ENCODE measurements around the gene C2orf72. TPM values are rescaled to one million over a fixed set of nuclear protein-coding genes. Genes with fewer than 3 reads are reported as not detected.
"Not testable (repeated sequence)": the region's sequence is repeated elsewhere in the genome, so short reads cannot be mapped to it uniquely, and the experiment has no call there.

The C2orf72 gene
- total RNA-seq, 1 donor from 2014 or later, result 0.76 TPM

- peaks cover 5% of the 10 kb centered on the region for H3K27me3 Mint-ChIP-seq (ENCODE audit: low read depth)
- H3K36me3 Mint-ChIP-seq, result no peaks in the 10 kb centered on the region
- no peak for TF ChIP-seq CTCF (IDR thresholded peaks at IDR 0.05; ENCODE audit: unreplicated experiment)
- DNase-seq (ENCODE audit: low spot score in 2 of 2, unreplicated experiment in 2 of 2), result no peak
- H3K4me3 Mint-ChIP-seq, result no peak overlapping the region
- no peaks in the 10 kb centered on the region for H3K9me3 Mint-ChIP-seq
- no peak overlapping the region for H3K27ac Mint-ChIP-seq
- H3K4me1 Mint-ChIP-seq, result peaks cover 6% of the 10 kb centered on the region
Observed at GRCh38 chr2:231013820-231014219, 23.5 kb upstream of the C2orf72 start.

- Mint-ChIP-seq H3K9me3 (no peaks in the 10 kb centered on the region), H3K27ac (no peak overlapping the region), H3K36me3 (no peaks in the 10 kb centered on the region), H3K4me3 (no peak overlapping the region), H3K27me3 (ENCODE audit: low read depth) (peaks cover 5% of the 10 kb centered on the region), H3K4me1 (peaks cover under 1% of the 10 kb centered on the region)
- no peak for TF ChIP-seq CTCF (IDR thresholded peaks at IDR 0.05; ENCODE audit: unreplicated experiment)
- no peak for DNase-seq (ENCODE audit: low spot score in 2 of 2, unreplicated experiment in 2 of 2)
Observed at GRCh38 chr2:231015478-231015877, 21.8 kb upstream of the C2orf72 start.

GRCh38 chr2:231015926-231016325 is 21.4 kb upstream of the C2orf72 start:
- Mint-ChIP-seq H3K9me3 (no peaks in the 10 kb centered on the region), H3K4me1 (no peaks in the 10 kb centered on the region), H3K27ac (no peak overlapping the region), H3K4me3 (no peak overlapping the region), H3K27me3 (ENCODE audit: low read depth) (peaks cover 7% of the 10 kb centered on the region), H3K36me3 (no peaks in the 10 kb centered on the region)
- TF ChIP-seq CTCF (IDR thresholded peaks at IDR 0.05; ENCODE audit: unreplicated experiment), result no peak
- no peak for DNase-seq (ENCODE audit: low spot score in 2 of 2, unreplicated experiment in 2 of 2)

GRCh38 chr2:231016566-231017230 is 20.6 kb upstream of the C2orf72 start:
- no peak for DNase-seq (ENCODE audit: low spot score in 2 of 2, unreplicated experiment in 2 of 2)
- no peak for TF ChIP-seq CTCF (IDR thresholded peaks at IDR 0.05; ENCODE audit: unreplicated experiment)
- no peaks in the 10 kb centered on the region for H3K36me3 Mint-ChIP-seq
- H3K4me3 Mint-ChIP-seq, result no peak overlapping the region
- no peaks in the 10 kb centered on the region for H3K4me1 Mint-ChIP-seq
- H3K27me3 Mint-ChIP-seq (ENCODE audit: low read depth), result peaks cover 7% of the 10 kb centered on the region
- H3K27ac Mint-ChIP-seq, result no peak overlapping the region
- no peaks in the 10 kb centered on the region for H3K9me3 Mint-ChIP-seq

GRCh38 chr2:231017231-231017598 is 20.1 kb upstream of the C2orf72 start:
- no peak overlapping the region for H3K4me3 Mint-ChIP-seq
- H3K9me3 Mint-ChIP-seq, result no peaks in the 10 kb centered on the region
- H3K4me1 Mint-ChIP-seq, result no peaks in the 10 kb centered on the region
- no peaks in the 10 kb centered on the region for H3K36me3 Mint-ChIP-seq
- no peak for DNase-seq (ENCODE audit: low spot score in 2 of 2, unreplicated experiment in 2 of 2)
- no peak overlapping the region for H3K27ac Mint-ChIP-seq
- no peak for TF ChIP-seq CTCF (IDR thresholded peaks at IDR 0.05; ENCODE audit: unreplicated experiment)
- H3K27me3 Mint-ChIP-seq (ENCODE audit: low read depth), result peaks cover 7% of the 10 kb centered on the region

- Mint-ChIP-seq H3K9me3 (no peaks in the 10 kb centered on the region), H3K27me3 (ENCODE audit: low read depth) (peaks cover 7% of the 10 kb centered on the region), H3K36me3 (no peaks in the 10 kb centered on the region), H3K4me3 (no peak overlapping the region), H3K4me1 (no peaks in the 10 kb centered on the region), H3K27ac (no peak overlapping the region)
- no peak for DNase-seq (ENCODE audit: low spot score in 2 of 2, unreplicated experiment in 2 of 2)
- TF ChIP-seq CTCF (IDR thresholded peaks at IDR 0.05; ENCODE audit: unreplicated experiment), result no peak
Observed at GRCh38 chr2:231018184-231018583, 19.1 kb upstream of the C2orf72 start.

GRCh38 chr2:231025059-231025458 is 12.3 kb upstream of the C2orf72 start:
- H3K4me3 Mint-ChIP-seq; H3K27me3 Mint-ChIP-seq (ENCODE audit: low read depth); H3K27ac Mint-ChIP-seq; H3K9me3 Mint-ChIP-seq; H3K4me1 Mint-ChIP-seq; DNase-seq (ENCODE audit: low spot score in 2 of 2, unreplicated experiment in 2 of 2); H3K36me3 Mint-ChIP-seq: not testable (repeated sequence)

Data from mesothelial cell of epicardium (in vitro differentiated cells).